ENCODE measurements around the gene XKR7.

GRCh38 chr20:31992086-31992485 lies 24.1 kb downstream of the XKR7 start:
- no peak for TF ChIP-seq CTCF (IDR thresholded peaks at IDR 0.05)
- TF ChIP-seq POLR2A (IDR thresholded peaks at IDR 0.05): no peak
- TF ChIP-seq POLR2AphosphoS5 (IDR thresholded peaks at IDR 0.05): no peak
